Measurements from ENCODE around the gene ARL15.

The ARL15 gene

DNA sequence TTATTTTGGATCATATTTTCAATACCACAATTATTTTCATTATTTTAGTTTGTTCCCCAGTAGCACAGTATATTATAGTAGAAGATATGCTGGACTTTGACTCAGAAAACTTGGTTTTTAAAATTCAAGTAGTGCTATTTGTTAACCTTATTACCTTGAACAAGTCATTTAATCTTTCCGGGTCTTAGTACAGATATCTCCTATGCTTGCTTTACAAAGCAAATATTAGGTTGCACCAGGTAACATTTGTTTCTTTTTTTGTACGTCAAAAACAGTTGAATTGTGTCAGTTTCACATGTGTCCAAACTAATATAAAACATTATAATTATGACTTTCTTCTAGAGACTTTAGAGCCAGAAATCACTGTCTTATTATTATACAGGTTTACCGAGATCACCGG is 338.1 kb downstream of the ARL15 start:
- H3K36me3 ChIP-seq (replicated peaks) = no peaks in the 10 kb centered on the region
- DNase-seq (ENCODE audit: low spot score in 2 of 2) = no peak
- H3K27me3 ChIP-seq (ENCODE audit: low read depth) = no peaks in the 10 kb centered on the region
- H3K9me3 ChIP-seq = no peaks in the 10 kb centered on the region
- no peaks in the 10 kb centered on the region for H3K4me1 ChIP-seq
- in situ Hi-C loops (cut with MboI; ENCODE audit: low sequenced_read_pairs) = no loop called here
- H3K4me3 ChIP-seq = no peak overlapping the region

DNA sequence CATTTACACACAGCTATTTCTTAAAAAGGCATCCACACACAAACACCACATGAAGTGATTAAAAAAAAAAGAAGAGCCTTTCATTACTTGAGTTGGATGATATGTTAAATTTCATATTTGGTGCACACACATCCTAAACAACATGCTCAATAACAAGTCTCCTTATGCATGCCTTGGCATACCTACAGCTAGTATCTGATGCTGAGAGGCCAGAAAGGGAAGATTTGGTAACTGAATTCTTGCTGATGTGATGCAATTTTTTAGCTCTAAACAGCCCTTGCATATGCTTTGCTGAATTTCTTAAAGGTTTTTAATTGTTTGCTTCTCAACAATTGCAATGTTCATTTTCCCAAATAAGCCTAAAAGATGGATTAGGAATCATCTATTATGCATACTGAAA is 338.8 kb downstream of the ARL15 start:
- in situ Hi-C loops (cut with MboI; ENCODE audit: low sequenced_read_pairs) = no loop called here

DNA sequence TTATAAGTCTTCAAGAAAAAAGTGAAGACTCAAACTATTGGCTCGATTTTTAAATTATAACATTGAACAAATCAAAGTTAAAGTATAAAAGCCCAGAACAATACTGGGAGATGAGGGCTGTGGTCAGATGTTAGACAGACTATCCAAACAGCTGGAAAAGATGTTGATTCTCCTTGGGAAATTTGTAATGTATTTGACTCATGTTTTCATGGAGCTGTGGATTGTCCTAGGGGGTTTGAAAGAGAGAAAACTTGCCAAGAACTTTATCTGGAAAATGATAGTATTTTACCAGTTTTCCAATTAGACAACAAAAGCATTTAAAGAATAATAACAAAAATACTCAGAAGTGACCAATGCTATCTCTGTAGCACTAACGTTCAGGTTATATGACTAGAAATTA is 339.2 kb downstream of the ARL15 start:
- DNase-seq (ENCODE audit: low spot score in 2 of 2) = no peak
- H3K27me3 ChIP-seq (ENCODE audit: low read depth) = no peaks in the 10 kb centered on the region
- in situ Hi-C loops (cut with MboI; ENCODE audit: low sequenced_read_pairs) = no loop called here

More for the DNA sequence above, 338.8 kb downstream of the ARL15 start:
- no peaks in the 10 kb centered on the region for H3K27me3 ChIP-seq (ENCODE audit: low read depth)
- H3K4me3 ChIP-seq = no peak overlapping the region
- no peaks in the 10 kb centered on the region for H3K4me1 ChIP-seq
- H3K9me3 ChIP-seq = no peaks in the 10 kb centered on the region
- H3K36me3 ChIP-seq (replicated peaks) = no peaks in the 10 kb centered on the region
- DNase-seq (ENCODE audit: low spot score in 2 of 2) = no peak

DNA sequence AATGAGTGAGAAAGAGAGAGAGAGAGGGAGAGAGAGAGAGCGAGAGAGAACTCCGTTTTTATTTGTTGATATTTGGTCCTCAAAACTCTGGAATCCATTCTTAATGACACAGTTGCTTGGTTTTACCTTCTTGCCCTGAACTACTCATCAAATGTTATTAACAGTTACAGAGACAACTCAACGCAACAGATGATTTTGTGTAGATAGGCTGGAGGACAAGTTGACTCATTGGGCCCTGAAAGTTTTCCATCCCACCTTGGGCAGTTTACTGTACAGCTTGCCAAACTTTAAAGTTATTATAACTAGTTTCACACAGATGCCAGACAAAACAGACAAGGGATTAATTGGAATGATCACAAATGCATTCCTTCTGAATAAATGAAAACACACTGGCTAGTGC is 339.9 kb downstream of the ARL15 start:
- Histone ChIP-seq H3K4me3 (no peak overlapping the region), H3K27me3 (ENCODE audit: low read depth) (no peaks in the 10 kb centered on the region), H3K4me1 (no peaks in the 10 kb centered on the region), H3K36me3 (replicated peaks) (no peaks in the 10 kb centered on the region), H3K9me3 (no peaks in the 10 kb centered on the region)
- no peak for DNase-seq (ENCODE audit: low spot score in 2 of 2)
- in situ Hi-C loops (cut with MboI; ENCODE audit: low sequenced_read_pairs) = no loop called here

More for the DNA sequence above, 339.2 kb downstream of the ARL15 start:
- no peaks in the 10 kb centered on the region for H3K36me3 ChIP-seq (replicated peaks)
- H3K9me3 ChIP-seq = no peaks in the 10 kb centered on the region
- no peaks in the 10 kb centered on the region for H3K4me1 ChIP-seq
- H3K4me3 ChIP-seq = no peak overlapping the region

DNA sequence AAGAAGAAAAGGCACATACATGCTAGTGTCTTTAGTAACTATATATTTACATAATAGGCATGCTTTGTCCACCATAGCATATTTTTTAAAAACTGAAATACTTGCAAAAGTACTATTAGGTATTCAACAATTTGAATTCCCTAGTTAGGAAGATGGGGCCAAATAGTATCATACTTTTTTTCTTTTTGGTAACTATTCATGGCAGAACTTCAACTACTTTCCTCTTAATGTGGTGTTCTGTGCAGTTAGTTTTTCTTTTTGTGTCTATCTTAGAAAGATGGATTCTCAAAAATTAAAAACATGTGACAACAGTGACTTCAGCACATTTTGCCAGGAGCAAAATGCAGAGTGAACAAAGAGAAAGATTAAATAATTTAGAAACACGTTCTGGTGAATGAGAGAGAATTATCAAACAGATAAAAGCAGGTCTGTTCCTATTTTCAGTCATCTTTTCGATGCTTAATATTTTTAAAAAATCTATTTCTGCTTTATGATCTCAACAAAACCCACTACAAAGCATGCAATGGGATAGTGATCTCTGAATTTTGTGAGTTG is 341.1 kb downstream of the ARL15 start:
- in situ Hi-C loops (cut with MboI; ENCODE audit: low sequenced_read_pairs) = no loop called here
- DNase-seq (ENCODE audit: low spot score in 2 of 2) = no peak
- no peaks in the 10 kb centered on the region for H3K27me3 ChIP-seq (ENCODE audit: low read depth)

DNA sequence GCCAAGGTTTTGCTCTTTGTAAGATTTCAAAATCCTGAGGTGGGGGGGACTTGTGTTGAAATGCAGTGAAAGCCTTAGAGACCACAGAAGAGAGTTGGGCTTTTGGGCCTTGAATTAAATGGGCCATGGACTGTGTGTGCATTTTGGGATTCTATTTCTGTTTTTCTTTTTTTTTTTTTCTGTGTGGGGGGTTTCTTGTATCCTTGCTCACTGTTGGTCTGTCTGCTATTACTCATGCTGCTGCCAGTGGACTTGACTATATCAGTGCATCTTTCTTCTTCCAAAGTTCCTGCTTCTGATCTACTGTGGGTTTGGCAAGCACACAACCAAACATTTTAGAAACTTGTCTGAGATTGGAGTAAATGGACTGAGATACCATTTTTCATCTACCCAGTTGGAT is 344.9 kb downstream of the ARL15 start:
- Histone ChIP-seq H3K9me3 (no peaks in the 10 kb centered on the region), H3K4me1 (no peaks in the 10 kb centered on the region), H3K27me3 (ENCODE audit: low read depth) (no peaks in the 10 kb centered on the region), H3K4me3 (no peak overlapping the region), H3K36me3 (replicated peaks) (no peaks in the 10 kb centered on the region)
- in situ Hi-C loops (cut with MboI; ENCODE audit: low sequenced_read_pairs) = no loop called here
- DNase-seq (ENCODE audit: low spot score in 2 of 2) = no peak

More for the DNA sequence above, 341.1 kb downstream of the ARL15 start:
- H3K4me1 ChIP-seq = no peaks in the 10 kb centered on the region
- H3K4me3 ChIP-seq = no peak overlapping the region
- H3K36me3 ChIP-seq (replicated peaks) = no peaks in the 10 kb centered on the region
- H3K9me3 ChIP-seq = no peaks in the 10 kb centered on the region

DNA sequence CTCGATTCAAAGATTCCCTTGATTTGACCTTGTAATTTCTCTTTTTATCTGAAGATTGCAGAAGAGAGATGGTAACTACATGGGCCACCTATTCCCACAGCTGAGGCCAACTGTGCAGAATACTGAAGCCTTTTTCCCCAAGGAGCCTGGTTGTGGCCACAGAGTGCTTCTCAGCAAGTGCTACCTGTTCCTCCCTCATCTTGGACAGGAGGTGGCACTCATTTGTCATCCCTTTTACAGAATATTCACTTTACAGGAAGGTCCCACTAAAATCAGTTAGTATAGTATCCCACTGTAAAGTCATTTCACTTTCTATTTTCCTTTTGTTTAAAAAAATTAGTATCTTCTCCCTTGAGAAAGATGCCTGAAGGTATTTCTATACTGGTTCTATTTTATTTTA is 346.4 kb downstream of the ARL15 start:
- Histone ChIP-seq H3K27me3 (ENCODE audit: low read depth) (no peaks in the 10 kb centered on the region), H3K4me3 (no peak overlapping the region), H3K4me1 (no peaks in the 10 kb centered on the region), H3K9me3 (no peaks in the 10 kb centered on the region), H3K36me3 (replicated peaks) (no peaks in the 10 kb centered on the region)
- no peak for DNase-seq (ENCODE audit: low spot score in 2 of 2)
- in situ Hi-C loops (cut with MboI; ENCODE audit: low sequenced_read_pairs) = no loop called here

DNA sequence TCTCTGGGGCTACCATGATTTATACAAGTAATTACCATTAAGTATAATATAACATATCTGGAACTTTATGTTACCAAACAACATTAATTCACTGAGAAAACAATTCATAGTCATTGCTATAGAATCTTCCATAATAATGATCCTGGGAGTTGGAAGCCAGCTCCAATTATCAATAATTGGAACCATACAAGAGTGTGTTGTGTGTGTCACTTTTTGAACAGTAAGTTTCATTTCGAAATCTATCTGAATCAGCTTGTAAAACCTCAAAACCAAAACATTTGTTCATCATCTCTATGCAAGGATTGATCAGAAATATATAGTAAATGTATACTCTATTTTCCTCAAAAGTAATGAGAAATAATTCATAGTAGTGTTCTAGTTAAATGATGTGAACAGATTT is 348.1 kb downstream of the ARL15 start:
- Histone ChIP-seq H3K27me3 (ENCODE audit: low read depth) (no peaks in the 10 kb centered on the region), H3K4me1 (no peaks in the 10 kb centered on the region), H3K4me3 (no peak overlapping the region), H3K36me3 (replicated peaks) (no peaks in the 10 kb centered on the region), H3K9me3 (no peaks in the 10 kb centered on the region)
- DNase-seq (ENCODE audit: low spot score in 2 of 2) = no peak
- in situ Hi-C loops (cut with MboI; ENCODE audit: low sequenced_read_pairs) = no loop called here

DNA sequence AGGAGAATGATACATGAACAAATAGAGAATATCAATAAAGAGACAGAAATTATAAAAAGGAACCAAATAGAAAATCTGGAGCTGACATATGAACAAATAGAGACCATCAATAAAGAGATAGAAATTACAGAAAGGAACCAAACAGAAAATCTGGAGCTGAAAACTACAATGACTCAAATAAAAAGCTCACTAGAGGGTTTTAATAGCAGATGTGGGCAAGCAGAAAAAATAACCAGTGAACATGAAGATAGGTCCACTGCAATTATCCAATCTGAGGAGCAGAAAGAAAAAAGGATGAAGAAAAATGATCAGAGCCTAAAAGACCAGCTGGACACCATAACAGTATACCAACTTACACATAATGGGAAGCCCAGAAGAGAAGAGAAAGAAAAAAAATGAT is 353.7 kb downstream of the ARL15 start:
- no peak overlapping the region for H3K4me3 ChIP-seq
- H3K36me3 ChIP-seq (replicated peaks) = no peaks in the 10 kb centered on the region
- no peaks in the 10 kb centered on the region for H3K27me3 ChIP-seq (ENCODE audit: low read depth)
- in situ Hi-C loops (cut with MboI; ENCODE audit: low sequenced_read_pairs) = no loop called here
- no peaks in the 10 kb centered on the region for H3K9me3 ChIP-seq
- peaks cover 4% of the 10 kb centered on the region; the same call in 1 of the 2 replicates for H3K4me1 ChIP-seq
- DNase-seq (ENCODE audit: low spot score in 2 of 2) = no peak

DNA sequence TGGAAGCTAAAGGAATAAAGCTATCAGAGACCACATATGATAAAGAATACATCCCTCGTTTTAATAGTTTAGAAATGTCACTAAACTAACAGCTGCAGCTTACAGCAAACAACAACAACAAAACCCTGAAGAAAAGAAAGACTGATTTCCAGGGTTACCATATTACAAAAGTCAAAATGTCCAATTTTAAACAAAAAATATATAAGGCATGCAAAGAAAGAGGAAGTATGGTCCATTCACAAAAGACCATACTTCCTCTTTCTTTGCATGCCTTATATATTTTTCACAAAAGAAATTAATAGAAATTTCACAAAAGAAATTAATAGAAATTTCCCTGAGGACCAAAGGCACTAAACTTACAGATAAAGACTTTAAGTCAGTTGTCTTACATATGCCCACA is 354.2 kb downstream of the ARL15 start:
- in situ Hi-C loops (cut with MboI; ENCODE audit: low sequenced_read_pairs) = no loop called here

DNA sequence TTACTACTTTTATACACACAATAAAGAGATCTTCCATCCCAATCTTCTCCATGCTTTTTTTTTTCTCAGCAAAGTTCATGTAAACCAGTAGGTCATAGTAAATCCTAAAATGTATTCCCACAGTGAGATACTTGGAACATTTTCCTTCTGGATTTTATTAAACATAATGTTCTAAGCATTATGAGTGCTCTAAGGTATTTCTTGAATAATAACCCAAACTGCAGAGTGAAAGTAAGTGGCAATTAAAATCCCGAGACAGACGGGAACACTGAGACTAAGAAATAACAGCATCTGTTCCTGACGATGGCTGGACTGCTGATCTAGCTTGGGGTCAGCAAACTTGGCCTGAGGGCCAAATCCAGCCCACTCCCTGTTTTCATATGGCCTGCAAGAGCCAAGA is 359.8 kb downstream of the ARL15 start:
- Histone ChIP-seq H3K36me3 (replicated peaks) (no peaks in the 10 kb centered on the region), H3K4me1 (peaks cover 4% of the 10 kb centered on the region; the same call in 1 of the 2 replicates), H3K4me3 (no peak overlapping the region), H3K27me3 (ENCODE audit: low read depth) (no peaks in the 10 kb centered on the region), H3K9me3 (no peaks in the 10 kb centered on the region)
- in situ Hi-C loops (cut with MboI; ENCODE audit: low sequenced_read_pairs) = no loop called here
- DNase-seq (ENCODE audit: low spot score in 2 of 2) = no peak

More for the DNA sequence above, 354.2 kb downstream of the ARL15 start:
- no peak overlapping the region for H3K4me3 ChIP-seq
- no peaks in the 10 kb centered on the region for H3K27me3 ChIP-seq (ENCODE audit: low read depth)
- no peak for DNase-seq (ENCODE audit: low spot score in 2 of 2)
- no peaks in the 10 kb centered on the region for H3K36me3 ChIP-seq (replicated peaks)
- H3K9me3 ChIP-seq = no peaks in the 10 kb centered on the region
- H3K4me1 ChIP-seq = peaks cover 4% of the 10 kb centered on the region; the same call in 1 of the 2 replicates

DNA sequence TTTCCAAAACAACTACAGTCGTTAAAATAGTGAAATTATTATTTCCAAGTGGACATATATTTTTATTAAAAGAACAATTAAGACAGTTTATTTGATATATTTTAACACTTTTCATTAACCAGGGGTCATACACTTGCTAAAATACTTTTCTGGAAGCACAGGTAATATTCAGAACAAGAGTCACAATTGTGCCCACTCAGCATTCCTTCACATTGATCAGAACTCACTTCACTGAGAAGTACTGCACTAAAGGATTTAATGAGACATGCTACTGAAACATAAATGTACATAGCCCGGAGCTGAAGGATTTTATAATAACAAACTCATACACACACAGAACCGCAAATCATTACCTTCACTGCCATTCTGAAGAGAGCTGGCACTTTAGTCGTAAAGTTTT is 361.8 kb downstream of the ARL15 start:
- DNase-seq (ENCODE audit: low spot score in 2 of 2) = no peak
- H3K4me3 ChIP-seq = no peak overlapping the region
- no peaks in the 10 kb centered on the region for H3K9me3 ChIP-seq
- no peaks in the 10 kb centered on the region for H3K27me3 ChIP-seq (ENCODE audit: low read depth)
- no peaks in the 10 kb centered on the region for H3K36me3 ChIP-seq (replicated peaks)
- H3K4me1 ChIP-seq = peaks cover 4% of the 10 kb centered on the region; the same call in 1 of the 2 replicates
- in situ Hi-C loops (cut with MboI; ENCODE audit: low sequenced_read_pairs) = no loop called here

DNA sequence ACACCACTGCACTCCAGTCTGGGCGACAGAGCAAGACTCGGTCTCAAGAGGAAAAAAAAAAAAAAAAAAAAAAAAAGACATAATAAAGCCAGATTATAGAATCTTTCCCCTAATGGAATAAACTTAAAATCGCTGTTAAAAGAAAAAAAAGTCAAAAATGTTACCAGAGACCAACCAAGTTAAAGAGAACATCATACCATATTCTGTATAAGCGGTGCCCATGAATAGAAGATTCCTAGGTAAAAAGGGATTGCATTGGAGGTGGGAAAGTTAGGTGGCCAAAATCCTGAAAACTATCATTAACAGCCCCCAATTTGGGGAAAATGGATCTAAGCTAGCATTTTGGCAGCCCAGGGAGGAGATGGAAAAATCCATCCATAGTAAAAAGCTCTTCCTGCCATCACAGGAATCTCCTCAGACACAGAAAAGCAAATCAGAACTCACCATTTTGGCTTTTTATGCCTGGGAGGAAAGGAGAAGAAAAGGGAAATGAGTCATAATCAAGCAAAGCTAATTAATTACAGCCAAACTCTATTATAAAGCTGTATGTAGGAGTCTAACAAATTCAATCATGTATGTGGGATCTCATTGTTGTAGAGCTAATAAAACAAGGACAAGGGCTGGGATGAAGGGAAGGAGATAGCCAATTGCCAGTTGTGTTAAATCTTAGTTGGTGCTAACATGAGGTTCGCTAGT is 363.8 kb downstream of the ARL15 start:
- Histone ChIP-seq H3K9me3 (no peaks in the 10 kb centered on the region), H3K36me3 (replicated peaks) (no peaks in the 10 kb centered on the region), H3K27me3 (ENCODE audit: low read depth) (no peaks in the 10 kb centered on the region), H3K4me1 (no peaks in the 10 kb centered on the region), H3K4me3 (no peak overlapping the region)
- in situ Hi-C loops (cut with MboI; ENCODE audit: low sequenced_read_pairs) = no loop called here
- no peak for DNase-seq (ENCODE audit: low spot score in 2 of 2)

DNA sequence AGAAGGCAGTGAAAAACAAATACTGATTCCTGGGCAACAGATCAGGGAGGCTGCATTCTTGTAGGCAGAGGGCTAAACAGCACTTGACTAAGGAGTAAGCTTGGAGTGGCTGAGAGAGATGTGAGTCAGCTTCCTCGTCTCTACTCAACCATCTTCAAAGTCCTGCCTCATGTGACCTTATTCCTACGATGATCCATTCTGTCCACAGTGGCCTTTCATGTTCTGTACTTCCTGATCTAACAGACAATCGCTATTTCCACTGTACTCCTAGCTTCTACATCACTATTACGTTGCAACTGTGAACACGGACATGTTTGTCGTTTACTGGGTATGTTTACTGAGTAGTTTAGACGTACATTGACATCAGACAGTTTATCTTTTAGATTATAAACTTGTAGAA is 365.4 kb downstream of the ARL15 start:
- Histone ChIP-seq H3K9me3 (no peaks in the 10 kb centered on the region), H3K4me3 (no peak overlapping the region), H3K36me3 (replicated peaks) (no peaks in the 10 kb centered on the region), H3K4me1 (no peaks in the 10 kb centered on the region), H3K27me3 (ENCODE audit: low read depth) (no peaks in the 10 kb centered on the region)
- in situ Hi-C loops (cut with MboI; ENCODE audit: low sequenced_read_pairs) = no loop called here
- DNase-seq (ENCODE audit: low spot score in 2 of 2) = no peak

DNA sequence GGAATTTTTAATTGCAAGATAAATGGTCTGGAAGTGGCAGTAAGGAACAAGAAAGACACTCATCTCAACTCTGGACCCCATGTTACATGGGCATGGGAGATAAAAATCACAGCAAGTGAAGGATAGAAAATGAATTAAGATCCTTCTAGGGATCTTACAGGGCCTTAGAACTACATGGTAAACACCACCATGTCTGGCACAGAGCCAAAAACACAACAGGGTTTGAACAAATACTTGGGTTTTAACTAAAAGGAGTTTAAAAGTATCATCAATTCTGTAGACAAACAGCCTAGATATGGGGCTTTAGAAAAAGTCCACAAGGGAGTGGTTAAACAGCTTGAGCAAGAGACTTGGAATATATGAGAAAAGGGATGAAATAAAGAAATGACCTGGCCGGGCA is 366.4 kb downstream of the ARL15 start:
- H3K36me3 ChIP-seq (replicated peaks) = no peaks in the 10 kb centered on the region
- no peak overlapping the region for H3K4me3 ChIP-seq
- no peaks in the 10 kb centered on the region for H3K27me3 ChIP-seq (ENCODE audit: low read depth)
- H3K4me1 ChIP-seq = no peaks in the 10 kb centered on the region
- in situ Hi-C loops (cut with MboI; ENCODE audit: low sequenced_read_pairs) = no loop called here
- DNase-seq (ENCODE audit: low spot score in 2 of 2) = no peak
- H3K9me3 ChIP-seq = no peaks in the 10 kb centered on the region

Measured in HAP-1 (cell line).